IPS DF 6.9 (cell line): ENCODE data around the gene ARHGAP44.
A peak's percentile ranks its signal among the peaks of the same experiment; 100 is the strongest.

ENCODE experiments used
- DNase-seq: peaks from one replicate; pipeline ENCODE4 v3.0.0-alpha.2; 2013; ENCODE audit warnings: low read depth, low spot score
- H3K27ac ChIP-seq: one replicate; pipeline ENCODE4 v1.5.1; 2013; ENCODE audit warnings: low read length, control low read depth
- H3K27me3 ChIP-seq: 2 replicates; pipeline ENCODE4 v1.6.1; 2013; ENCODE audit warnings: mild to moderate bottlenecking, low read length; ENCODE audit not compliant: control insufficient read depth, insufficient read depth
- H3K36me3 ChIP-seq: 2 replicates; pipeline ENCODE4 v1.6.1; 2013; ENCODE audit warnings: low read length; ENCODE audit not compliant: control insufficient read depth, insufficient read depth
- H3K4me1 ChIP-seq: 2 replicates; pipeline ENCODE4 v1.6.1; 2013; ENCODE audit warnings: low read length; ENCODE audit not compliant: control insufficient read depth, insufficient read depth
- H3K4me3 ChIP-seq: 2 replicates; pipeline ENCODE4 v1.5.1; 2013; ENCODE audit warnings: mild to moderate bottlenecking, low read length
- H3K9me3 ChIP-seq: 2 replicates; pipeline ENCODE4 v1.6.1; 2013; ENCODE audit warnings: low read length, inconsistent platforms; ENCODE audit not compliant: control insufficient read depth, insufficient read depth
- WGBS: extraction: QIAGEN DNeasy Blood & Tissue Kit; methylation state at CpG from one replicate; pipeline ENCODE4 v1.1.7; 2013; ENCODE audit warnings: mixed read lengths, missing lambda C conversion rate; ENCODE audit not compliant: insufficient read length, insufficient coverage; 5-methylcytosine and 5-hydroxymethylcytosine counted together

ARHGAP44 gene

GRCh38 chr17:13016881-13017654 lies 227.8 kb downstream of the ARHGAP44 start:
- no CpG with 5 or more reads among the region's 21 CpGs for WGBS
- Histone ChIP-seq H3K9me3 (no peaks in the 10 kb centered on the region), H3K4me3 (peak overlapping the region; percentile 92), H3K36me3 (peaks cover 20% of the 10 kb centered on the region; the same call in 1 of the 2 replicates), H3K27ac (no peak overlapping the region), H3K27me3 (no peaks in the 10 kb centered on the region), H3K4me1 (no peaks in the 10 kb centered on the region)
- DNase-seq = no peak

- H3K27ac ChIP-seq = no peak within 1 kb of the TSS
- WGBS = no CpG with 5 or more reads among the region's 79 CpGs
Measured at GRCh38 chr17:13017655-13018459, 228.6 kb downstream of the ARHGAP44 start, which contains the start of gene ELAC2. Gene ELAC2 (minus strand): TSS chr17:13018027. CDS start chr17:13017947, 80 bp downstream.

GRCh38 chr17:13024016-13024415 lies 234.7 kb downstream of the ARHGAP44 start:
- Histone ChIP-seq H3K36me3 (no peaks in the 10 kb centered on the region), H3K4me1 (peaks cover 4% of the 10 kb centered on the region; the same call in 1 of the 2 replicates), H3K27ac (no peak overlapping the region), H3K4me3 (no peak overlapping the region), H3K27me3 (no peaks in the 10 kb centered on the region), H3K9me3 (no peaks in the 10 kb centered on the region)
- no peak for DNase-seq
- no CpG with 5 or more reads among the region's 6 CpGs for WGBS

More at GRCh38 chr17:13017655-13018459, 228.6 kb downstream of the ARHGAP44 start, which contains the start of gene ELAC2:
- no peaks in the 10 kb centered on the region for H3K27me3 ChIP-seq
- DNase-seq = peak; percentile 91
- peaks cover 15% of the 10 kb centered on the region; the same call in 1 of the 2 replicates for H3K36me3 ChIP-seq
- H3K4me3 ChIP-seq = peak within 1 kb of the TSS; percentile 92
- no peaks in the 10 kb centered on the region for H3K4me1 ChIP-seq
- H3K9me3 ChIP-seq = no peaks in the 10 kb centered on the region

- no peak for DNase-seq
- Histone ChIP-seq H3K4me1 (peaks cover 4% of the 10 kb centered on the region; the same call in 1 of the 2 replicates), H3K27ac (no peak overlapping the region), H3K4me3 (no peak overlapping the region), H3K36me3 (no peaks in the 10 kb centered on the region), H3K27me3 (no peaks in the 10 kb centered on the region), H3K9me3 (no peaks in the 10 kb centered on the region)
- 100% methylated on average over 2 of the region's 19 CpGs for WGBS
Measured at GRCh38 chr17:13024526-13025257, 235.4 kb downstream of the ARHGAP44 start.

- DNase-seq = no peak
Measured at GRCh38 chr17:13025258-13025627, 235.9 kb downstream of the ARHGAP44 start.

GRCh38 chr17:13025687-13026086 lies 236.4 kb downstream of the ARHGAP44 start:
- Histone ChIP-seq H3K36me3 (no peaks in the 10 kb centered on the region), H3K27me3 (no peaks in the 10 kb centered on the region), H3K4me1 (peaks cover 4% of the 10 kb centered on the region; the same call in 1 of the 2 replicates), H3K27ac (no peak overlapping the region), H3K4me3 (no peak overlapping the region), H3K9me3 (no peaks in the 10 kb centered on the region)
- no peak for DNase-seq

More at GRCh38 chr17:13025258-13025627, 235.9 kb downstream of the ARHGAP44 start:
- H3K4me1 ChIP-seq = peaks cover 4% of the 10 kb centered on the region; the same call in 1 of the 2 replicates
- no peak overlapping the region for H3K4me3 ChIP-seq
- no peaks in the 10 kb centered on the region for H3K36me3 ChIP-seq
- no CpG with 5 or more reads among the region's 5 CpGs for WGBS
- H3K27me3 ChIP-seq = no peaks in the 10 kb centered on the region
- H3K27ac ChIP-seq = no peak overlapping the region
- no peaks in the 10 kb centered on the region for H3K9me3 ChIP-seq

- no peaks in the 10 kb centered on the region for H3K36me3 ChIP-seq
- H3K27ac ChIP-seq = no peak overlapping the region
- DNase-seq = no peak
- H3K27me3 ChIP-seq = no peaks in the 10 kb centered on the region
- no CpG with 5 or more reads among the region's 5 CpGs for WGBS
- H3K4me1 ChIP-seq = peaks cover 4% of the 10 kb centered on the region; the same call in 1 of the 2 replicates
- no peaks in the 10 kb centered on the region for H3K9me3 ChIP-seq
- no peak overlapping the region for H3K4me3 ChIP-seq
Measured at GRCh38 chr17:13027246-13027645, 237.9 kb downstream of the ARHGAP44 start.

GRCh38 chr17:13029340-13029739 lies 240.0 kb downstream of the ARHGAP44 start:
- no CpG with 5 or more reads among the region's 2 CpGs for WGBS
- Histone ChIP-seq H3K27me3 (no peaks in the 10 kb centered on the region), H3K4me3 (no peak overlapping the region), H3K4me1 (0 out of 2 replicates have a peak, but pooled peaks cover 2% of the 10 kb centered on the region), H3K9me3 (no peaks in the 10 kb centered on the region), H3K36me3 (no peaks in the 10 kb centered on the region), H3K27ac (no peak overlapping the region)
- no peak for DNase-seq

- no CpG with 5 or more reads among the region's 1 CpG for WGBS
- H3K4me1 ChIP-seq = 0 out of 2 replicates have a peak, but pooled peaks cover 2% of the 10 kb centered on the region
- no peak for DNase-seq
Measured at GRCh38 chr17:13030056-13030455, 240.8 kb downstream of the ARHGAP44 start.

More at GRCh38 chr17:13030056-13030455, 240.8 kb downstream of the ARHGAP44 start:
- no peak overlapping the region for H3K27ac ChIP-seq
- H3K4me3 ChIP-seq = no peak overlapping the region
- no peaks in the 10 kb centered on the region for H3K36me3 ChIP-seq
- H3K9me3 ChIP-seq = no peaks in the 10 kb centered on the region
- H3K27me3 ChIP-seq = no peaks in the 10 kb centered on the region
